A549 (cell line): ENCODE results near the gene ZPLD1.

Experiments used
- CTCF ChIP-seq: fragments of >200 bp; sonication (Bioruptor Twin); formaldehyde crosslinking; IDR thresholded peaks from 3 replicates; pipeline ENCODE4 v1.5.1; 2016
- GATA3 ChIP-seq: IDR thresholded peaks from 2 replicates; pipeline ENCODE4 v1.6.1; 2012; ENCODE audit warnings: borderline replicate concordance
- POLR2A ChIP-seq: IDR thresholded peaks from 2 replicates; pipeline ENCODE4 v1.6.1; 2012; ENCODE audit warnings: mild to moderate bottlenecking, low read length

DNA sequence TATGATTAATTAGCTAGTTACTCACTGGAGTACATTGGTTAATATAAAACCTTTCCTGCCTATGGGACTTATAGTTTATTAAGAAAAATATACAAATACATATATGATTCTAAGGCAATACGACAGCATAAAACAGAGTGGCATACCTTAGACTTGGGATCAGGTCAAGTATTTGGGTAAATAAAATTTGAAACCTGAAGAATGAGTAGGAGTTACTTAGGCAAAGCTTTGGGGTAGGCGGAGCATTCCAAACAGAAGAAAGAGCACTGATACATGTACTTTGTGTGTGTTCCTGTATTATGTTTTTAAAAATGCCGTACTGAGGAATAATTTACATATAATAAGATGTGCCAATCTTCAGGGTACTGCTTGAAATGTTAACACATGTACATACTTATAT is 15.1 kb downstream of the ZPLD1 start:
- TF ChIP-seq CTCF (no peak), GATA3 (no peak), POLR2A (no peak)
